Prostate gland (tissue), 2 donors: ENCODE results near the gene BHMT2. TPM values are rescaled to one million over a fixed set of nuclear protein-coding genes. Genes with fewer than 3 reads are reported as not detected.

Experiments
- DNase-seq: peaks from one replicate; pipeline ENCODE4 v3.0.0-alpha.2; 2019; ENCODE audit warnings: low spot score
- H3K27ac ChIP-seq, 2 donors: fragments of 200-600 bp; sonication (generic); 2 replicates each; pipeline ENCODE4 v1.5.1; 2017 to 2019
- H3K27me3 ChIP-seq: fragments of 200-600 bp; sonication (generic); replicated peaks from 2 replicates; pipeline ENCODE4 v1.5.1; 2019; ENCODE audit not compliant: insufficient read depth
- H3K36me3 ChIP-seq, 2 donors: fragments of 200-600 bp; sonication (generic); 1 replicate in 1 of 2; 2 replicates in 1 of 2; pipeline versions ENCODE4 v1.5.1 to v1.8.1; 2017 to 2019
- H3K4me1 ChIP-seq: fragments of 200-600 bp; sonication (generic); replicated peaks from 2 replicates; pipeline ENCODE4 v1.5.1; 2019
- H3K4me3 ChIP-seq, 2 donors: fragments of 200-600 bp; sonication (generic); 2 replicates each; pipeline ENCODE4 v1.5.1; 2017 to 2019
- H3K9me3 ChIP-seq: fragments of 200-600 bp; sonication (generic); 2 replicates; pipeline ENCODE4 v1.5.1; 2017
- POLR2A ChIP-seq: fragments of 450-650 bp; IDR thresholded peaks from one replicate; pipeline ENCODE4 v1.6.1; 2016; ENCODE audit warnings: antibody characterized with exemption, mild to moderate bottlenecking
- POLR2AphosphoS5 ChIP-seq: sonication (generic); formaldehyde crosslinking; IDR thresholded peaks from one replicate; pipeline ENCODE4 v1.6.1; 2017; ENCODE audit warnings: antibody characterized with exemption
- WGBS: methylation state at CpG from one replicate; pipeline ENCODE4 v1.1.5; 2018; 5-methylcytosine and 5-hydroxymethylcytosine counted together
- intact Hi-C: fragments of 100-400 bp; cut with DNase I; formaldehyde crosslinking; loops from one replicate; pipeline ENCODE4 v1.14.2; 2022
- total RNA-seq, 2 donors: library from RNA; depleted of rRNA; stranded (reverse); fragments of >200 nt; gene quantifications; one replicate each; pipeline ENCODE4 v1.1.0, GENCODE V29; 2016
- TF ChIP-seq, protein P1 (sequence below), 4 experiments: fragments of 200-600 bp in 2 of 4; fragments of 450-650 bp in 2 of 4; sonication (generic) in 2 of 4; IDR thresholded peaks; 1 replicate in 3 of 4; 2 replicates in 1 of 4; pipeline ENCODE4 v1.5.1; 2016 to 2019; ENCODE audit warnings: antibody characterized with exemption in 4 of 4, mild to moderate bottlenecking in 2 of 4, moderate library complexity in 2 of 4

The BHMT2 gene
- total RNA-seq, 2 donors from 2014 or later = 4.0 to 7.4 TPM

DNA sequence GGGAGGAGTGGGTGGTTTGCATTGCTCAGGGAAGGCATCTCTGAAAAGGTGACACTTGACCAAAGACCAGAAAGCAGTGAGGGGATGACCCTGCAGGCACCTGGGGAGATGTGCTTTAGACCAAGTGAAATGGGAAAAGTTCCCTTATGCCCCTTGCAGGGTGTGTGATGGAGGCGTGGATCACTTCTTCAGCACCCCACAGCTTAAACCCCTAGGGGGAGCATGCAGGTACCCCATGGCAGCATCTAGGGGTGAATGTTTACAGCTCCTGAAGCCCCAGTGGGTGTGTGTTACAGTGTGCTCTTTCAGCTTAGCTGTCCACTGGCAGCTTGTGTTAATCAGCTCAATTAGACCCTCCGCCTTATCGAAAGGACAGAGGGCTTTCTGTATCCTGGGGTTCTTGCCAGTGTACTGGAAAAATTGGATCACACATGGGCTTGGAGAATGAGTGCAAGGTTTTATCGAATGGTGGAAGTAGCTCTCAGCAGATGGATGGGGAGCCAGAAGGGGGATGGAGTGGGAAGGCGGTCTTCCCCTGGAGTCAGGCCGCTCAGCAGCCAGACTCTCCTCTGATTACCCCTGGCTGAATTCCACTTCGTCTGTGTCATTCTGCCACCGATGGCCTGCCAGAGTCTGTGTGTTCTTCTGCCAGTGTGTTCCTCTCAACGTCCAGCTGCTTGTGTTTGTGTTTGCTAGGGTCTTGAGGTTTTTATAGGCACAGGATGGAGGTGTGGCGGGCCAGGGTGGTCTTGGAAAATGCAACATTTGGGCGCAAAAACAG is 6.3 kb downstream of the BHMT2 start:
- no peak for TF ChIP-seq POLR2AphosphoS5
- no peak for TF ChIP-seq POLR2A
- TF ChIP-seq, protein P1, sequence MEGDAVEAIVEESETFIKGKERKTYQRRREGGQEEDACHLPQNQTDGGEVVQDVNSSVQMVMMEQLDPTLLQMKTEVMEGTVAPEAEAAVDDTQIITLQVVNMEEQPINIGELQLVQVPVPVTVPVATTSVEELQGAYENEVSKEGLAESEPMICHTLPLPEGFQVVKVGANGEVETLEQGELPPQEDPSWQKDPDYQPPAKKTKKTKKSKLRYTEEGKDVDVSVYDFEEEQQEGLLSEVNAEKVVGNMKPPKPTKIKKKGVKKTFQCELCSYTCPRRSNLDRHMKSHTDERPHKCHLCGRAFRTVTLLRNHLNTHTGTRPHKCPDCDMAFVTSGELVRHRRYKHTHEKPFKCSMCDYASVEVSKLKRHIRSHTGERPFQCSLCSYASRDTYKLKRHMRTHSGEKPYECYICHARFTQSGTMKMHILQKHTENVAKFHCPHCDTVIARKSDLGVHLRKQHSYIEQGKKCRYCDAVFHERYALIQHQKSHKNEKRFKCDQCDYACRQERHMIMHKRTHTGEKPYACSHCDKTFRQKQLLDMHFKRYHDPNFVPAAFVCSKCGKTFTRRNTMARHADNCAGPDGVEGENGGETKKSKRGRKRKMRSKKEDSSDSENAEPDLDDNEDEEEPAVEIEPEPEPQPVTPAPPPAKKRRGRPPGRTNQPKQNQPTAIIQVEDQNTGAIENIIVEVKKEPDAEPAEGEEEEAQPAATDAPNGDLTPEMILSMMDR (IDR thresholded peaks at IDR 0.05) = no peak
- H3K27ac ChIP-seq = no peak overlapping the region
- H3K4me3 ChIP-seq = no peak overlapping the region

DNA sequence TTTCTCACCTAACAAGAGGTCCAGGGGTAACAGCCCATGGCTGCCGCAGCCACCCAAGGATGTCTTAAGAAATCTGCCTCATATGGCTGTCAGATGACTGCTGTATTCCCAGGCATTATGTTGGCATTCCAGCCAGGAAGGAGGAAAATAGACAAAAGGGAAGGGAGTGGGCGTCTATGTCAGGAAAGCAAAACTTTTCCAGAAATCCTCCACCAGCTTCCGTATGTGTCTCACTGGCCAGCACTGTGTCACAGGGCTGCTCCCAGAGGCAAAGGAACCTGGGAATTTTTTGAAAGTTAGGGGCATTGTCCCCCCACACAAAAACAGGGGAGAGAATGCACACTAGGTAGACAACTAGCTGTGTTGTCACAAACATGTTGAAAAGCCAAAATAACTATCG is 7.3 kb downstream of the BHMT2 start:
- no peaks in the 10 kb centered on the region for H3K27me3 ChIP-seq
- WGBS = 84% methylated on average over 4 of the region's 4 CpGs
- intact Hi-C loops = no loop called here
- TF ChIP-seq, protein P1 (IDR thresholded peaks at IDR 0.05) = no peak
- TF ChIP-seq POLR2A (no peak), POLR2AphosphoS5 (no peak)
- H3K9me3 ChIP-seq = no peaks in the 10 kb centered on the region
- DNase-seq = no peak
- H3K4me1 ChIP-seq = no peaks in the 10 kb centered on the region
- H3K27ac ChIP-seq = no peak overlapping the region
- no peaks in the 10 kb centered on the region for H3K36me3 ChIP-seq
- H3K4me3 ChIP-seq = no peak overlapping the region

More for the DNA sequence above, 6.3 kb downstream of the BHMT2 start:
- Histone ChIP-seq H3K36me3 (no peaks in the 10 kb centered on the region), H3K9me3 (no peaks in the 10 kb centered on the region), H3K4me1 (no peaks in the 10 kb centered on the region), H3K27me3 (no peaks in the 10 kb centered on the region)
- no peak for DNase-seq
- 72% methylated on average over 11 of the region's 11 CpGs for WGBS
- intact Hi-C loops = no loop called here

DNA sequence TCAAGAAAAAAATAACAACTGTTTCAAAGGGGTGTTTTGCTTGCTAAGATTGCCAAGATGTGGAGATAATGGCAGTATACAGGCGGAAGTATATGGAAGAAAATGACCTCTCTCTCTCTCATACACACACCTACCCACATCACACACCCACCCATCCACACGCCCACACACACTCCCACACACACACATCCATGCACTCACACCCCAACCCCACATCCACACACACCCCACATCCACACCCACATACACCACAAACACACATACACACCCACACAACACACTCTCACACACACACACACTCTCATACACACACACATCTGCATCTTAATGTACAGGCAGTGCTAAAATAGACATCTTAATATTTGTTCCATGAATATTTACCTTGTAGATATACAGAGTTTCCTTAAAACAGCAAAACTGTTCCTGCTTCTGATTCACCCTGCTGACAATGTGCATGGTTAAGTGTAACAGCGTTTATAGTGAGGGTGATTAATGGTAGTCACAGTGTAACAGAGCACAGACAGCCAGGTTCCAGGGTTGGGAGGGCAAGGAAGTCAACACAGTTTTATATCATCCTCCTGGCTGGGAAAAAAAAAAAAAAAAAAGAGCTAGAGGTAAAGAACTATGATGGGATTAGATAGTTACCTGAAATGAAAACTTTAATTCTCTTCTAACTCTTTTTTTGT is 8.3 kb downstream of the BHMT2 start:
- TF ChIP-seq POLR2AphosphoS5 = no peak
- TF ChIP-seq, protein P1 (IDR thresholded peaks at IDR 0.05) = no peak
- 33% methylated on average over 3 of the region's 3 CpGs for WGBS

DNA sequence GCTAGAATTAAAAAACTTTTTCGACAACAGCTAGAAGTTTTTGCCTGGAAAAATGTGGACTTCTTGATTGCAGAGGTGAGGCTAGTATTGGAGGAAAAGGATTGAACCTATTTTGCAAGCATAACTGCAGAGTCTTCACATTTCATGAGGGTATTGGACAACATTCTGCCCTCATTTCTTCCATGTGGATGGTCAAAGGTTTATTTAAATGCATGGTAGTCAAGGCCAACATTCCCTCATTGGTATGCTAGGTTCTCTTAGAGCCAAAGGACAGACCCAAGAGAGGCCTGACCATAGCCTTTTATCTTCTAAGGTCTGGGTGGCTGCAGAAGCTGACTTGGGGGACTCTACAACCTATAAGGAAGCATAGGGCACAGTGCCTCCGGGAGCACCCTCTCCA is 11.2 kb downstream of the BHMT2 start:
- 97% methylated on average over 2 of the region's 2 CpGs for whole genome bisulfite sequencing
- no peaks in the 10 kb centered on the region for H3K36me3 ChIP-seq
- H3K9me3 ChIP-seq = no peaks in the 10 kb centered on the region
- intact Hi-C loops = no loop called here
- H3K27ac ChIP-seq = no peak overlapping the region
- no peaks in the 10 kb centered on the region for H3K27me3 ChIP-seq
- no peak for DNase-seq
- TF ChIP-seq, protein P1 (IDR thresholded peaks at IDR 0.05) = no peak
- no peak for TF ChIP-seq POLR2AphosphoS5
- no peak for TF ChIP-seq POLR2A
- H3K4me1 ChIP-seq = no peaks in the 10 kb centered on the region
- no peak overlapping the region for H3K4me3 ChIP-seq

More for the DNA sequence above, 8.3 kb downstream of the BHMT2 start:
- Histone ChIP-seq H3K27ac (no peak overlapping the region), H3K4me1 (no peaks in the 10 kb centered on the region), H3K9me3 (no peaks in the 10 kb centered on the region), H3K4me3 (no peak overlapping the region), H3K27me3 (no peaks in the 10 kb centered on the region), H3K36me3 (no peaks in the 10 kb centered on the region)
- intact Hi-C loops = no loop called here
- no peak for DNase-seq
